Measurements from ENCODE around the gene NUP93.

The NUP93 gene

GRCh38 chr16:56898847-56899246 is 168.9 kb downstream of the NUP93 start:
- DNase-seq: no peak

Data from HCEC 1CT (cell line).